Type B pancreatic cell (in vitro differentiated cells): ENCODE measurements around the gene CROT. TPM values are rescaled to one million over a fixed set of nuclear protein-coding genes. Genes with fewer than 3 reads are reported as not detected.
"Not testable (repeated sequence)": the region's sequence is repeated elsewhere in the genome, so short reads cannot be mapped to it uniquely, and the experiment has no call there.

Source experiments
- DNase-seq: peaks from one replicate; pipeline ENCODE4 v3.0.0; 2021; ENCODE audit warnings: mixed read lengths; ENCODE audit not compliant: unreplicated experiment; ENCODE audit errors: extremely low spot score
- H3K27ac Mint-ChIP-seq: 2 replicates; pipeline ENCODE4 v1.8.0; 2021; ENCODE audit warnings: mild to moderate bottlenecking, mixed read lengths
- H3K27me3 Mint-ChIP-seq: 2 replicates; pipeline ENCODE4 v1.8.0; 2021; ENCODE audit warnings: mixed read lengths
- H3K36me3 Mint-ChIP-seq: 2 replicates; pipeline ENCODE4 v1.8.0; 2021; ENCODE audit warnings: mixed read lengths
- H3K4me1 Mint-ChIP-seq: one replicate; pipeline ENCODE4 v1.8.0; 2021; ENCODE audit warnings: mixed read lengths; ENCODE audit not compliant: unreplicated experiment
- H3K4me3 Mint-ChIP-seq: 2 replicates; pipeline ENCODE4 v1.8.0; 2021; ENCODE audit warnings: mild to moderate bottlenecking, mixed read lengths
- H3K9me3 Mint-ChIP-seq: 2 replicates; pipeline ENCODE4 v1.8.0; 2021; ENCODE audit warnings: mixed read lengths
- CTCF ChIP-seq: fragments of 200-600 bp; sonication (generic); conservative IDR thresholded peaks from 2 replicates; pipeline ENCODE4 v1.5.0; 2021; ENCODE audit warnings: antibody characterized with exemption, mild to moderate bottlenecking
- total RNA-seq: library from RNA; stranded (reverse); gene quantifications from 2 replicates; pipeline ENCODE4 v1.2.1, GENCODE V29; 2021; ENCODE audit warnings: low replicate concordance

The CROT gene
- total RNA-seq, 1 donor from 2014 or later: 21.9 TPM

- H3K4me3 Mint-ChIP-seq: no peak overlapping the region
- H3K9me3 Mint-ChIP-seq: no peaks in the 10 kb centered on the region
- no peaks in the 10 kb centered on the region for H3K27me3 Mint-ChIP-seq
- H3K36me3 Mint-ChIP-seq: no peaks in the 10 kb centered on the region
- no peaks in the 10 kb centered on the region for H3K4me1 Mint-ChIP-seq
- no peak for TF ChIP-seq CTCF
- no peak overlapping the region for H3K27ac Mint-ChIP-seq
- no peak for DNase-seq
These were observed 29.3 kb upstream of the CROT start for GRCh38 chr7:87316097-87316700.

DNA sequence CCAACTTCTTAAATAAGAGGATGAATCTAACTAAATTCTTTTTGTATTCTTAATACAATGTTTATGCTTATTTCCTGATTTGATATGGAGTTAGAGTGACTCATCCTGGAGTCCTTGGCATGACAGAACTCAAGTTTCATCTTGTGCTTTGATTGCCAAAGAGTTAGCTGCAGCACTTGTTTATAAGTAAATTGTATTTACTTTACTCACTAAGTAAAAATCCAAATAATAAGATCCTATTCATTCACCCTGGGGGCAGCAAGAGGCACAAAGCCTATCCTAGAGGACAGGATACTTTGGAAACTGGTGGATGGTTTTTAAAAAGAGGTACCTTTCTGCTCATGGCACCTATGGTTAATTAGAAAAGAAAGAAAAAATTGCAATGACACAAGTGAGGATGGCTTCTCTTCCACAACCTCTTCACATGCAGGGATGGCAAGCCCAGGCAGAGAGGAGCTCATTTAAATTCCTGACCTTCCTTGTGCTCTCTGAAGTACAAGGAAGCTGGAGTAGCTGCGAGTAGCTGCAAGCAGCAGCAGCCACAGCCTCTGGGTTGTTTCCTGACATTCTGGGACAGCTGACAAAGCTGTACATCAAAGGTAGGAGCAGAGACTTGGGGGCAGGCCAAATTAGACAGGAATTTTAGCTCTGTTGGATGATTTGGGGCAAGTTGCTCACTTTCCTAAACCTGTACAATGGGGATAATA, 28.5 kb upstream of the CROT start:
- Mint-ChIP-seq H3K36me3 (peaks cover 6% of the 10 kb centered on the region), H3K27ac (no peak overlapping the region), H3K27me3 (no peaks in the 10 kb centered on the region), H3K9me3 (no peaks in the 10 kb centered on the region), H3K4me1 (no peaks in the 10 kb centered on the region), H3K4me3 (no peak overlapping the region)
- no peak for TF ChIP-seq CTCF
- no peak for DNase-seq

DNA sequence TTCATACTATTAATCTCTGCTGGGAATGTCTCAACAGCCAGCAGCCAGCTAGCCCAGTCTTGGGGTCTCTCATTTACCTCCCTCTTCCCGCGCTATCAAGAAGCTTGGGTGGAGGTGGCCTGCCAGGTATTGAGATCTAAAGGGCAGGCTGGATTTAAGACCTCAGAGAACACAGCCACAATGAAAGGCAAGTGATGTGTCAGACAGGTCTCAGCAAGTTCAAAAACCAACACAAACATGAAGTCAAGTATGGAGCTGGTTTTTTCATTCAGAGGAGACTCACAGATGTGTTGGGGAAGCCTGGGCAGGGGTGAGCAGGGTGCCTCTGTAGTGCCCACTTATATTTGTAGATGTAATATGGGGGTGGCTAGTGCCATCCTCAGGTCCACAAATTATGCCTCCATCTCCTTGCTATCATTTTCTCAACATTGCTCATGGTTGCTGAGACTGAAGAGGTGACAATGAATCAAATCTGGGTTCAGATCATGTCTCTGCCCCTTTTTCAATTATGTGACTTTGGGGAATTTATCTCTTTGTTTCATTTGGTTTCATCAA, 27.7 kb upstream of the CROT start:
- Mint-ChIP-seq H3K9me3 (no peaks in the 10 kb centered on the region), H3K4me3 (no peak overlapping the region)

DNA sequence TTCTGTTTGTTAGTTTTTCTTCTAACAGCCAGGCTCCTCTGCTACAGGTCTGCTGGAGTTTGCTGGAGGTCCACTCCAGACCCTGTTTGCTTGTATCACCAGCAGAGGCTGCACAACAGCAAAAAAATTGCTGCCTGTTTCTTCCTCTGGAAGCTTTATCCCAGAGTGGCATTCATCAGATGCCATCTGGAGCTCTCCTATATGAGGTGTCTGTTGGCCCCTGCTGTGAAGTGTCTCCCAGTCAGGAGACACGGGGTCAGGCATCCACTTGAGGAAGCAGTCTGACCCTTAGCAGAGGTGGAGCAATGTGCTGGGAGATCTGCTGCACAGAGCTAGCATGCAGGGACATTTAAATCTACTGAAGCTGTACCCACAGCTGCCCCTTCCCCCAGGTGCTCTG, 26.7 kb upstream of the CROT start:
- DNase-seq: no peak
- Mint-ChIP-seq H3K36me3 (peaks cover 10% of the 10 kb centered on the region), H3K27ac (no peak overlapping the region), H3K4me1 (no peaks in the 10 kb centered on the region), H3K4me3 (no peak overlapping the region), H3K27me3 (no peaks in the 10 kb centered on the region), H3K9me3 (no peaks in the 10 kb centered on the region)
- TF ChIP-seq CTCF: no peak

More for the DNA sequence above, 27.7 kb upstream of the CROT start:
- Mint-ChIP-seq H3K36me3 (peaks cover 10% of the 10 kb centered on the region), H3K27ac (no peak overlapping the region), H3K27me3 (no peaks in the 10 kb centered on the region), H3K4me1 (no peaks in the 10 kb centered on the region)
- no peak for DNase-seq
- TF ChIP-seq CTCF: no peak

DNA sequence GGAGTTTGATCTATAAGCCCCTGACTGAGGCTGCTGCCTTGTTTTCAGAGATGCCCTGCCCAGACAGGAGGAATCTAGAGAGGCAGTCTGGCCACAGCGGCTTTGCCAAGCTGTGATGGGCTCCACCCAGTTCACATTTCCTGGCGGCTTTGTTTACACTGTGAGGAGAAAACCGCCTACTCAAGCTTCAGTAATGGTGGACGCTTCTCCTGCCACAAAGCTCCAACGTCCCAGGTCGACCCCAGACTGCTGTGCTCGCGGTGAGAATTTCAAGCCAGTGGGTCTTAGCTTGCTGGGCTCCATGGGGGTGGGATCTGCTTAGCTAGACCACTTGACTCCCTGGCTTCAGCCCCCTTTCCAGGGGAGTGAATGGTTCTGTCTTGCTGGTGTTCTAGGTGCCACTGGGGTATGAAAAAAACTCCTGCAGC, 26.3 kb upstream of the CROT start:
- not testable (repeated sequence) for H3K27me3 Mint-ChIP-seq, DNase-seq, H3K27ac Mint-ChIP-seq, H3K4me1 Mint-ChIP-seq, H3K9me3 Mint-ChIP-seq, H3K4me3 Mint-ChIP-seq
- peaks cover 10% of the 10 kb centered on the region for H3K36me3 Mint-ChIP-seq

DNA sequence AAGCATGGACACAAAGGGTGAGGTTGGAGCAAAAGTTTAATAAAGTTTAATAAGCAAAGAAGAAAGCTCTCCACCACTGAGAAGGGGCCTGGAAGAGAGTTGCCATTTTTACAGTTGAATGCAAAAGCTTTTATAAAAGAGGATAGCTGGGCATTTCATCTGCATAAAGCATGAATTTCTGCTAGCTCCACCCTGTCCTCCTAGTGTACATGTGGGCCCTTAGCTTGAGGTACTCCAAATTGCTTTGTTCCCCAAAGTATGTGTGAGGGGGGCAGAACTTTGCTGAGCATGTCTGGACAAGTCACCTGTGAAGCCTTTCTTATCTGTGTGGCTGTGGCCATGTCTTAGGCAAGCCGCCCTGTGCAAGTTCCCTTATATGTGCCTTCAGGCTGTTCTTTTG, 22.6 kb upstream of the CROT start:
- Mint-ChIP-seq H3K27me3 (no peaks in the 10 kb centered on the region), H3K27ac (no peak overlapping the region), H3K4me3 (no peak overlapping the region), H3K4me1 (no peaks in the 10 kb centered on the region), H3K9me3 (peaks cover 6% of the 10 kb centered on the region), H3K36me3 (peaks cover 23% of the 10 kb centered on the region)
- TF ChIP-seq CTCF: no peak
- no peak for DNase-seq
